T-helper 9 cell (primary cell): ENCODE results near the gene HAUS1.
"Not testable (repeated sequence)": the region's sequence is repeated elsewhere in the genome, so short reads cannot be mapped to it uniquely, and the experiment has no call there.

Experiments used
- DNase-seq: peaks from one replicate; pipeline ENCODE4 v3.0.0-alpha.2; 2020

HAUS1 gene

GRCh38 chr18:46160050-46160798 lies 56.0 kb downstream of the HAUS1 start:
- no peak for DNase-seq

GRCh38 chr18:46160840-46161239 lies 56.7 kb downstream of the HAUS1 start:
- not testable (repeated sequence) for DNase-seq

- DNase-seq: no peak
Observed at GRCh38 chr18:46161703-46162396, 57.7 kb downstream of the HAUS1 start.

- no peak for DNase-seq
Observed at GRCh38 chr18:46163091-46163490, 58.9 kb downstream of the HAUS1 start.

- DNase-seq: no peak
Observed at GRCh38 chr18:46163941-46164499, 59.8 kb downstream of the HAUS1 start.

- DNase-seq: not testable (repeated sequence)
Observed at GRCh38 chr18:46164502-46164901, 60.3 kb downstream of the HAUS1 start.

- DNase-seq: no peak
Observed at GRCh38 chr18:46164920-46165319, 60.7 kb downstream of the HAUS1 start.

- DNase-seq: no peak
Observed at GRCh38 chr18:46166261-46166970, 62.2 kb downstream of the HAUS1 start.

- no peak for DNase-seq
Observed at GRCh38 chr18:46167971-46168370, 63.8 kb downstream of the HAUS1 start.

- no peak for DNase-seq
Observed at GRCh38 chr18:46169464-46169941, 65.3 kb downstream of the HAUS1 start.

- DNase-seq: no peak
Observed at GRCh38 chr18:46171331-46171730, 67.1 kb downstream of the HAUS1 start.

- peak; percentile 92 for DNase-seq
Observed at GRCh38 chr18:46173393-46174341, 69.5 kb downstream of the HAUS1 start.

GRCh38 chr18:46174342-46175041 lies 70.3 kb downstream of the HAUS1 start:
- DNase-seq: peak; percentile 9

- DNase-seq: no peak
Observed at GRCh38 chr18:46176001-46176400, 71.8 kb downstream of the HAUS1 start.
